Stimulated activated CD8-positive, alpha-beta memory T cell treated with anti-CD3 and anti-CD28 coated beads, Interleukin-12 subunit alpha, Interleukin-12 subunit beta, amount 100 ng/mL, for 24 hours (primary cell): Measurements from ENCODE around the gene HSD17B8.
A peak's percentile ranks its signal among the peaks of the same experiment; 100 is the strongest.
"Not testable (repeated sequence)": the region's sequence is repeated elsewhere in the genome, so short reads cannot be mapped to it uniquely, and the experiment has no call there.

Experiments
- DNase-seq: peaks from one replicate; pipeline ENCODE4 v3.0.0-alpha.2; 2020; ENCODE audit errors: extremely low read depth

HSD17B8 gene

DNA sequence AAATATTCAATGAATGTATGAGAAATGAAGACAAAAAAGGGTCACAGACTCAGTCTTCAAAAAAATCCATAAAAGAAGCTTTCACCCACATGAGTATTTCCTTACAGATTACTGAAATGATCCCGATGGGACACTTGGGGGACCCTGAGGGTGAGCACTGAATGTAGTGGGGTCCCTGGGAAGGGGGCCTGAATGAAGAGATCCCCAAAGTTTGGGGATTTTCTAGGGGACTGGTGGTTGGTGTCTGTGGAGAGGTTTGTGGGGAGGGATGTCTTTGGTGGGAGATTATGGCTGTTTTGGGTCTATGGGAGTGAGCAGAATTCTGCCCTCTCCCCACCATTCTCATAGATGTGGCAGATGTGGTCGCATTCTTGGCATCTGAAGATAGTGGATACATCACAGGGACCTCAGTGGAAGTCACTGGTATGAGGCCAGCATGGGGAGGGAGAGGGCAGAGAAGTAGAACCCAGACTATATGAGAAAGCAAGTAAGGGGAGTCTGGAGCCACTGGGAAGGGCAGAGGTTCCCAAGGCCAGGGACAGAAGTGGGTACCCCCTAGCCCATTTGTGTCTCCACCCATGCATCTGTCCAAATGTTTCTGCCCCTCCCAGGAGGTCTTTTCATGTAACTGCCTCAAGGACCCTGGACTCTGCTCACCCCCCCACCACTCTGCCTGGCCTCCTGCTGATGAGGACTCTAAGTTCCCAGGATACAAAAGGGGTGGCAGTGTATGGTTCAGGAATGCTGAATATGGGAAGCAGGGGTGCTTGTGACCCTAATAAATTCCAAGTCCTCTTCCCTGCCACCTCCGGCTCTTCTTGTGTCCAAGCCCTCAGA is 1.8 kb downstream of the HSD17B8 start:
- DNase-seq, result no peak

DNA sequence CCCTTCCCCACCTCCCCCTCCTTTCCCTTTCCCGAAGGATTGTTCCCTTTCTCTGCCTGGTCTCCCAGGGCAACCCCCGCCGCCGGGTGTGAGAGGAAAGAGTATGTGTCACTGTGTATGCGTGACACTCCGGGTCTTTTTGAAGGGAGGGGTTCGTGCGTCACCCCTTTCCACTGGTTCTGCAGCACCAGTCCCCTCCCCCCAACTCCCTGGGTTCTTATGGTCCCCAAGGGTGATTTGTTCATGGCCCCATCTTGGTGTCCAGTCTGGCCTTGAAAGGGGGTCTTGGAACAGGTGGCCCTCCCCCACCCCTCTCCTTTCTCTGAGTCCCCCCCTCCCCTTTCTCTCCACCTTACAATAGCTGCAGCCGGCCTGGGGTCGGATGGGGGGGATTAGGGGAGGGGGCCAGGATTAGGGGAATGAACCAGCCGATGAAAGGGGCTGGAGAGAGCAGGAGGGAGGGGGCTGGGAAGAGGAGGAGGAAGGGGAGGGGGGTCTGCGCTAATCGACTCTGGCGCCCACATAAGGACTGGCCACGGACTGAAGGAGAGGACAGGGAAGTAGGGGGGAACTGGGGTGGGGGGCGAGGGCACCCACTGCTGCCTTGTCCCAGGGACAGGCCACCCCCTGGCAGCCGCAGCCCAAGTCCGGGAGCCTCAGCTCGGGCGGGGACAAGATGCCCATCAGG is 2.6 kb downstream of the HSD17B8 start:
- no peak for DNase-seq

DNA sequence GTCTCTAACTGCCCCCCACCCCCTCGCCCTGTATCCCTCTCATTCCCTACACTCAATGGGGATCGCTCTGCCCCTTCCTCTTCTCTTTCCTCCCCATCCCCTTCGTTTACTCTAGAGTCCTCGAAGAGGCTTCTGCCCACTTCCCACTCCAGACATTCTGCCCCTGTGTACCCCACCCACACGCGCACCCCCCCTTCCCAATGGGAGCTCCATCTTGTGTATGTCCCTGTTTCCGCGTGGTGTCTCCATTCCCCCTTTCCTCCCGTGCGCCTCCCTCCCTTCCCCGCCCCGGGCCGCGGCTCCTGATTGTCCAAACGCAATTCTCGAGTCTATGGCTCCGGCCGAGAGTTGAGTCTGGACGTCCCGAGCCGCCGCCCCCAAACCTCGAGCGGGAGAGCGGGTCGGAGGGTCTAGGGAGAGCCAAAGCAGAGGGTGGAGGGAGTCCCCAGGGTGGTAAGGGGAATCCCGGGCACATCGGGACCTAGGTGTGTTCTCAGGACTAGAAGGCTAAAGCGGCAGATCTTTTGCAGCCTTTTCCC is 3.2 kb downstream of the HSD17B8 start:
- no peak for DNase-seq

DNA sequence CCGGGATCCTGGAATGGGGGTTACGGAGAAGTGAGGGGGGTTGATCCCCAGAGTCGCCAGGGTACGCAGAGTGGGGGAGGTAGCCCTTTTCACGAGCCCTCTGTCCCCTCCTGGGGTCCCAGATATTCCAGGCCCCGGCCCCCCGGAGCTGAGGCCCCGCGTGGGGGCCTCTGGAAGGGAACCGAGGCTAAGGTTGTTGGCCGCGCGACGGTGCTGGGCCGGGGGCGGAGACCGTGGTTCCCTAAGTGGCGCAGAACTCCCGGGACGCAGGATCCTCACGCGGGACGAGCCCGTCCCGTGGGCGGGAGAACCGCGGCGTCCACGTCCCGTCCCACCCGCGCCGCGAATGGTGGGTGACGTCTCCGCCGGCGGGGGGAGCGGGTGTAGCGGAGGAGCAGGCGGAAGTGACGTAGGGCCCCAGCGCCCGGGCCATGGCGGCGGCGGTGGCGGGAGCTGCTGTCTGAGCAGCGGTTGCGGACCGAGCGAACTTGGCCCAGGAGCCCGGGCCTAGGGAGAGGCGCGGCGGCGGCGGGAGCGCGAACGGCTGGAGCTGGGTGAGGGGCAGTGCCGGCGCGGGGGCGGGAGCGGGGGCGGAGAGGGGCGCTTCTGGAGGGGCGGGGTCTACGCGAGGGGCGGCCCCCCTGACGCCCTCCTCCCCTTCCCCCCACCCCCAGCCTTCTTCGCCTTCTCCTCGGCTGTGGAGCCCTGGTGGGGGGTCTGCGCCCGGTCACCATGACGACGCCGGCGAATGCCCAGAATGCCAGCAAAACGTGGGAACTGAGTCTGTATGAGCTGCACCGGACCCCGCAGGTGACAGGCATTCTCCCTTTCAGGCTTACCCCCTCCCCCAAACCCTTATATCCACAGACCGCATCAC is 3.9 kb downstream of the HSD17B8 start, which contains the start of gene RING1:
Gene RING1, plus strand, starts transcription at position 410 of the 877 bp plus-strand sequence. Its CDS starts 323 bp downstream, at position 733.
- DNase-seq, result peak; percentile 67

DNA sequence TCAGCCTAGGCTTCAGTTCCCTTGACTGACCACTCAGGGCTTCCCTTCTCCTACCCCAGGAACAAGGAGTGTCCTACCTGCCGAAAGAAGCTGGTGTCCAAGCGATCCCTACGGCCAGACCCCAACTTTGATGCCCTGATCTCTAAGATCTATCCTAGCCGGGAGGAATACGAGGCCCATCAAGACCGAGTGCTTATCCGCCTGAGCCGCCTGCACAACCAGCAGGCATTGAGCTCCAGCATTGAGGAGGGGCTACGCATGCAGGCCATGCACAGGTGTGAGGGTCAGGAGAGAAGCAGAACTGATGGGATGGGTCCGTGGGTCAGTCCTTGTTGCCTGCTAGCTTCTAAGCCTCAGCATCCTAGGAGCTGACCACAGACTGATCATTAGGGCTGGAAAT is 5.4 kb downstream of the HSD17B8 start:
- DNase-seq, result no peak

DNA sequence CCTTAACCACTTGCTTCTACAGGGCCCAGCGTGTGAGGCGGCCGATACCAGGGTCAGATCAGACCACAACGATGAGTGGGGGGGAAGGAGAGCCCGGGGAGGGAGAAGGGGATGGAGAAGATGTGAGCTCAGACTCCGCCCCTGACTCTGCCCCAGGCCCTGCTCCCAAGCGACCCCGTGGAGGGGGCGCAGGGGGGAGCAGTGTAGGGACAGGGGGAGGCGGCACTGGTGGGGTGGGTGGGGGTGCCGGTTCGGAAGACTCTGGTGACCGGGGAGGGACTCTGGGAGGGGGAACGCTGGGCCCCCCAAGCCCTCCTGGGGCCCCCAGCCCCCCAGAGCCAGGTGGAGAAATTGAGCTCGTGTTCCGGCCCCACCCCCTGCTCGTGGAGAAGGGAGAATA is 6.7 kb downstream of the HSD17B8 start:
- DNase-seq, result no peak

DNA sequence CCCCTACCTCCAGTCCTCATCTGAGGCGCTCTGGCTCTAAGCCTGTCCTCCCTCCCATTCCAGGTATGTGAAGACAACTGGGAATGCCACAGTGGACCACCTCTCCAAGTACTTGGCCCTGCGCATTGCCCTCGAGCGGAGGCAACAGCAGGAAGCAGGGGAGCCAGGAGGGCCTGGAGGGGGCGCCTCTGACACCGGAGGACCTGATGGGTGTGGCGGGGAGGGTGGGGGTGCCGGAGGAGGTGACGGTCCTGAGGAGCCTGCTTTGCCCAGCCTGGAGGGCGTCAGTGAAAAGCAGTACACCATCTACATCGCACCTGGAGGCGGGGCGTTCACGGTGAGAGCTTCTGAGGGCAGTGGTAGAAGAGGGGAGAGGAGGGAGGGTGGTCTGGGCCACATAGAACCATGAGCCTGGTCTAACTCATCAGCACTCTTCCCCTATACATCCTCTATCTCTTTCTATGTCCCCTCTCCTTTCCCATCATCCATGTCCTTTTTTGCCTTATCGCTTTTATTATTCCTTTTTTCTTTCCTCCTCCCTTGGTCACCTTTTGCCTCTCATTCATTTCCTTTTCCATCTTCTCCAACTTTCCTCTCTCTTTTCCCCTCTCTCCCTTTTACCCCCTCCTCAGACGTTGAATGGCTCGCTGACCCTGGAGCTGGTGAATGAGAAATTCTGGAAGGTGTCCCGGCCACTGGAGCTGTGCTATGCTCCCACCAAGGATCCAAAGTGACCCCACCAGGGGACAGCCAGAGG is 7.4 kb downstream of the HSD17B8 start:
- no peak for DNase-seq

DNA sequence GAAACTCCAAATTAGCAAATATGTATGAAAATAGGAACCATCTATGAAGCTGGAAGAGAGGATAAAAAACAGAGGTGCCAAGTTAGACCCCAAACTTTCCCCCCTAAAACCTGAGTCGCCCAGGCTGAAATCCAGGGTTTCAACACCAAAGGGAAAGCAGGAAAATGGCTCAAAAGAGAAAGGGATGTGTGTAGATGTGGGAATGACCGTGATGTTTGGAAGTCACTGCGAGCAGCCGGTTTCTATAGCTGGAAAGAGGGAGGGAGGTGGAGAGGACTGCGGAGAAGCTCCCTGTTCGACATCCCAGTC is 8.4 kb downstream of the HSD17B8 start:
- DNase-seq, result no peak

DNA sequence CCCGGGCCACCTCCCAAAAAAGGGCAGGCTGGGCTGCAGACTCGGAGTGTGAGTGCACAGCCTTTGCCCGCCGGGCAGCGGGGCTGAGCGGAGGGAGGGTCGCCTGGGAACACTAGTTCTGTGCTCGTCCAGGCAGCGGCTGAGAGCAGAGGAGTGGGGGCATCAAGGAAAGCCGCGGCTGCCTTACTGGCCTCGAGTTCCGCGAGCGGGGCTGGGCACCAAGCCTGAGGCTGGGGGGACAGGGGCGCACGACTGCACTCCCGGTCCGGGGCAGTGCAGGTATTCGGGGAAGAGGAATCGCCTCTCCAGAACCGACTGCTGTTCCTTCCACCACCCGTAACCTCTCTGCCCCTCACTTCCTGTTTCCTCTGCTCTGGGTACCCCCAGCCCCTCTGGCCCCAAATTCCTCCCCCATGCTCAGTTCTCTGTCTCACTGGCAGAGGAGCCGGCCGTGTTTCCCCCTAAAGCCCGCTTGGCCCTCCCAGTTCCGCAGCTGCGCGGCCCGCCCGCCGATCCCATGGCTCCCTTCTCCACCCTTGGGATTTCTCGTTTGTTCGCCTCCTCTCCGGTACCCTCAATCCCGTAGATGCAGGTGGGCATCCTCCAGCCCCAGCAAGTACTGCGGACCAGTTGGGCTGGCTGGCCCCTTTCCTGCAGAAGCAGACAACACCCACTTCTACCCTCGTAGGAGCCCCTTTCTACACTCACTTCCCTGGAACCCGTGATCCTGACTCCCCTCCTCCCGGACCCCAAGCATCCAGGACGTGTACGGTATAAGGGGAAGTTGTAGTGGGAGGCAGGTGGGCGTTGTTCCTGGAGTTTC is 8.9 kb downstream of the HSD17B8 start:
- DNase-seq, result no peak

DNA sequence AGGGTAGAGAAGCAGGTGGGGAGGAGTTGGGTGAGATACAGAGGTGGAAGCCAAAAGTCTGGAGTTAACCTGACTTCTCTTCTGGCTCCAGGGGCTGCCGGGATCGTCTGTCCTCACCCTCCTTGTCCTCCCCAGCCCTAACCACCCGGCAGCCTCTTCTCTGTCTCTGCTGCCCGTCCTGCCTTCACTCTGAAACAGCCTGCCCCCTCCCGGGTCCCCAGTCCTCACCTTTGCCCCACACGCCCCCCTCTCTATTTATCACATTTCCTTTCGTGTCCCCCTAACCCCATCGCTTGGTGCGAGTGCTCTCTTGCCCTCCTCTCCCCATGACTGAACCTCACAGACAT is 9.5 kb downstream of the HSD17B8 start:
- no peak for DNase-seq

DNA sequence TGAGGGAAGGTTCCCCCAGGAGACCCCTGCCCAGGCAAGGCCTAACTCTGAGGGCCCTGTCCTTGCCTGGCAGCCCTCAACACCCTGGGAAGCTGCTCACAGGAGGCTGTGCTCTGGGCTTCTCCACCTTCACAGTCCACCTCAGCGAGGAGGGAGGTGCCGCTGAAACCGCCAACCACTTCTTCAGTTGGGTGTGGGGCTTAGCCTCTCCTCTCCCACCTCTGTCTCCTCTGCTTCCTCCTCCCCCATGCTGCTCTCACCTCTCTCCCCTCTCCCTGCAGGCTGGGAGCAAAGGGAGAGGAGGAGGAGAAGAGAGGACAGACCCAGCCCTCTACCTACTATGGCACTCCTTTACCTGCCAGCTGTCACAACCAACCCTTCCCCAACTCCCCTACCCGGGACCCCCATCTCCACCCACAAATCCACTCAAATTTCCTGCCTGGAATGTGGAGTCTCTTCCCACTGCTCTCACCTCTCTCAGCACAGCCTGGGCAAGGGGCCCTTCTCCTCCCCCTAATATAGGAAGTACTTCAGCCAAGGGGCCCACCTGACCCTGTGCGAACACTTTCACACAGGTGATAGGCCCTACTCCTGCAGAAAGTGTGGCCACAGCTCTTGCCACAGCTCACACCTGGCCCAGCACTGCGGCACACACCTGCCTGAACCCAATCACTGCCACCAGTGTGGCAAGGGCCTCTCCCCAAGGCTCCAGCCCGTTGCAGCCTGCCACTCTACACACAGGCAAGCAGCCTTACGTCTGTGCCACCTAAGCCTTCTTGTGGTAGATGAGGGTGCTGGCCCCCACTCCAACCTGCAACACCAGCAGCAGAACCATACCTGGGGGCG is 11.0 kb downstream of the HSD17B8 start:
- DNase-seq, result no peak

DNA sequence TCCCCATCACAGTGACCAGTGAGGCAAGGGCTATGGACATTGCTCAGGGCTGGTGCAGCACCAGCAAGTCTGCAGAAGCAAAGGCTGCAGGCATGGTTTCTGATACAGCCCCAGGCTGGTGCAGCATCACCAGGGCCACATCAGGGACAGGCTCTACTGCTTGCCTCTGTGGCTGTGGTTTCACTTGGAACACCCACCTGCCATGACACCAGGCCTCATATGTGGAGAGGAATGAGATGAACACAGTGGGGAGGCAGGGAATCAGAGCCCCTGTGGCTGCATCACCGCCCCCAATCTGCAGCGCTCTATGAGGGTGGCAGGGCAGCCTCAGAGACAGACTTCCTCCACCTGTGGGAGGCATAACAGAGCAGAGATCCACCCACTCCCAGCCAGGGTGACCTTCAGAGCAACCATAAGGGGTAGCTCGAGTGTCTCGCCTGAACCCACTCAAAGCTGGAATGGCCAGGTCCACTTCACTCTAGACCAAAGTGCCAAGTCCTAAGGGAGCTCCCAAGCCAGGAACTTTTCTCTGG is 11.7 kb downstream of the HSD17B8 start:
- no peak for DNase-seq

DNA sequence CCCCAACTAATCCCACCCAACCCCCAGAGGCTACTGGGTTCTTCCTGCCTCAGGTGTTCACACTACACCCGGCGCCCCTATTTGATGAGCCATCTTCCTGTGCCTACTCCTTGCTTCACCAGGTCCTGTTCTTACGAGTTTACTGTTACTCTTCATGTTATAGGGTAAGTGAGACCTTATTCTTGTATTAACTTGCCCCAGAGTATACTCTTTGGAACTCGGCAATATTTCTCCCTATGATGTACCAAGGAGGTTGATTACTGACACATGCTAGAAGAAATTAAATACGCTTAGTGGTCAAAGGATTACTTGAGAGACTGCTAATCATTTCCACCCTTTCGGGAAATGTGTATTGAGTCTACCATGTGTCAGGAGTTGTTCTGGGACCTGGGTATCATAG is 12.8 kb downstream of the HSD17B8 start:
- DNase-seq, result no peak

DNA sequence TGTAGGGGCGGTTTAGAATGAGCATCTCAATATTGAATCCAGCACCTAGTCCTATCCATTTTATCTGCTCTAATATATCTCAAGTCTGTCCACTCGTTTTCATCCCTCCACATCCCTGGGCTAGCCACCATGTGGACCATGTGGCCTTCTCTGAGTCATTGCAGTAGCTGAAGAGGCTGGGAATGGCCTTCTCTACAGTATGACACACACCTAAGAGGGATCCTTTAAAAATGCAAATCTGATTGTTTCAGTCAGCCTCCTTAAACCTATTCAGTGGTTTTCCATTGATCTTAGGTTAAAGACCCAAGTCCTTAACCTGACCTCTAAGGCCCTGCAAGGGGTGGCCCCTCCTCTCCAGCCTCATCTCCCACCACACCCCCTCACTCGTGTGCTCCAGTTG is 13.2 kb downstream of the HSD17B8 start:
- DNase-seq, result no peak

DNA sequence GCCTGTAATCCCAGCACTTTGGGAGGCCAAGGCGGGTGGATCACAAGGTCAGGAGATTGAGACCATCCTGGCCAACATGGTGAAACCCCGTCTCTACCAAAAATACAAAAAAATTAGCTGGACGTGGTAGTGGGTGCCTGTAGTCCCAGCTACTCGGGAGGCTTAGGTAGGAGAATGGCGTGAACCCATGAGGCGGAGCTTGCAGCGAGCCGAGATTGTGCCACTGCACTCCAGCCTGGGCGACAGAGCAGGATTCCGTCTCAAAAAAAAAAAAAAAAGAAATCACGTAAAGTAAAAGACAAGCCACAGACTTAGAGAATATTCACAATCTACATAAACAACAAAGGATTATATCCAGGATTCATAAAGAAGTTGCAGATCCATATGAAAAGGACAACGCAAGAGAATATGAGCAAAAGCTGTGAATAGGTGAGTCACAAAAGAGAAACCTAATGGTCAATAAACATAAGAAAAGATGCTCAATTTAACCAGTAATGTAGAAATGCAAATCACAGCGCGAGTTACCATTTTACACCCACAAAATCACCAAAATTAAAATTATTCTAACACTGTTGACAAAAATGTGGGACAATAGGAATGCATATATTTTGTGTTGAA is 22.2 kb downstream of the HSD17B8 start:
- not testable (repeated sequence) for DNase-seq

DNA sequence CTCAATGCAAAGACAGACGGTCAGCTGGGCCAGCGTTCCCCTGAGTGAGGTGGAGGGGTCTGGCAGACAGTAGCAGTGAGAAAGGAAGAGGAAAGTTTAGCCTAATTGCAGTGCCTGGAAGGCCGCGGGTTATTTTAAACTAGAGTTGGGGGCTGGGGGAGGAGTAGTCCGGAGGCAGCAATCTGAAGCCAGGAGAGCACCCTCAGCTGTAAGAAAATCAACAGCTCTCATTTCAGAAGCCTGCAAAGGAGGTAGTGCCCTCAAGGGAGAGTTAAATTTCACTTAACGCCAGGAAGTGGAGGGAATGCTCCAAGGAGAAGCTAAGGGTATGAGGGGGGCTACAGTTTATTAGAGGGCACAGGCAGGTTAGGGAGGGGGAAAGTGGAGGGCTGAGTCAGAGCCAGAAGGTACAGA is 30.8 kb downstream of the HSD17B8 start:
- DNase-seq, result no peak

DNA sequence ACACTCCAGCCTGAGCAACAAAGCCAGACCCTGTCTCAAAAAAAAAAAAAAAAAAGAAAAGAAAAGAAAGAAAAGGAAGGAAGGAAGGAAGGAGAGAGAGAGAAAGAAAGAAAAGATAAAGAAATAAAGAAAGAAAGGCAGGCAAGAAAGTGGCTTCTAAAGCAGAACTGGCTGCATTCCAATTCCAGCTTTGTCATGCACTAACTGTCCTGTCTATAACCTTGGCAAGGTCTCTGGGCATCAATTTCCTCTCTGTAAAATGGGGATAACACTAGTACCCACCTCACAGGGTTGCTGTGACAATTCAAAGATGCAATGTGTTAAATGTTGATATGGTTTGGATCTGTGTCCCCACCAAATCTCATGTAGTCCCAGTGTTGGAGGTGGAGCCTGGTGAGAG is 31.9 kb downstream of the HSD17B8 start:
- no peak for DNase-seq

DNA sequence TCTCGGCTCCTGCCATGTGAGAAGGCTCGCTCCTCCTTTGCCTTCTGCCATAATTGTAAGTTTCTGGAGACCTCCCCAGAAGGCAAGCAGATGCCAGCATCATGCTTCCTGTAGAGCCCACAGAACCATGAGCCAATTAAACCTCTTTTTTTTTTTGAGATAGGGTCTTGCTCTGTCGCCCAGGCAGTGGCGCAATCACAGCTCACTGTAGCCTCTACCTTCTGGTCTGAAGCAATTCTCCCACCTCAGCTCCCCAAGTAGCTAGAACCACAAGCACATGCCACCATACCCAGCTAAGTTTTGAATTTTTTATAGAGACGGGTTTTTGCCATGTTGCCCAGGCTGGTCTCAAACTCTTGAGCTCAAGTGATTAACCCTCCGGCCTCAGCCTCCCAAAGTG is 32.4 kb downstream of the HSD17B8 start:
- DNase-seq, result no peak

DNA sequence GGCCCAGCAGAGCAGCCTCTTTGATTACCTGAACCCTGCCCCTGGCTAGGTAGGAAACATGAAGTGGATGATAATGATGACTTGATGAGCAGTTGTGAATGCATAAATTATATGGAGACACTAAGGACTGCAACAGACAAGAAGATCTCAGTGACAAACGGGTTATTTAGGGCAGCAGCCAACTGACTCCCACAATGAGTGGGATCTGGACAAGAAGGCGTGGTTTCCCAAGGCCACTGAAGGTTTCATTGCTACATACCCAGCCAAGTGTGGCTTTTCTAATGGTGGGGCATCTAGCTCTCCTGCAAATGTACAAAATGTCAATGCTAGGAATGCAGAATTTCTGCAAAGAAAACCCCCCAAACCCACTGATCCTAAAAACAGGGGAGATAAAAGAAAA is 33.3 kb downstream of the HSD17B8 start:
- no peak for DNase-seq
